Natural killer cell (primary cell): Measurements from ENCODE around the gene VAV1. TPM values are rescaled to one million over a fixed set of nuclear protein-coding genes. Genes with fewer than 3 reads are reported as not detected.

Experiments used
- ATAC-seq, 3 donors: fragments of 150-1000 bp in 2 of 3; fragments of 200-7000 bp in 1 of 3; cut with Tn5 transposase; 1 replicate in 1 of 3; 2 replicates in 2 of 3; pipeline ENCODE4 v1.10.0; 2021; ENCODE audit warnings: mild to moderate bottlenecking in 2 of 3, moderate library complexity in 2 of 3
- DNase-seq, 2 donors: peaks; one replicate each; pipeline versions ENCODE4 v3.0.0 to v3.0.0-alpha.2; 2013 to 2021; ENCODE audit warnings: mixed read lengths in 1 of 2
- H3K27ac ChIP-seq: one replicate; pipeline ENCODE4 v1.5.1; 2013; ENCODE audit warnings: mild to moderate bottlenecking, low read length
- H3K27me3 ChIP-seq: one replicate; pipeline ENCODE4 v1.6.1; 2013; ENCODE audit warnings: low read length; ENCODE audit not compliant: control insufficient read depth, insufficient read depth
- H3K36me3 ChIP-seq: one replicate; pipeline ENCODE4 v1.6.1; 2013; ENCODE audit warnings: low read length; ENCODE audit not compliant: control insufficient read depth, insufficient read depth
- H3K4me1 ChIP-seq: one replicate; pipeline ENCODE4 v1.6.1; 2013; ENCODE audit warnings: low read length; ENCODE audit not compliant: control insufficient read depth, insufficient read depth
- H3K4me3 ChIP-seq: one replicate; pipeline ENCODE4 v1.5.1; 2013; ENCODE audit warnings: low read length
- H3K9me3 ChIP-seq: one replicate; pipeline ENCODE4 v1.6.1; 2013; ENCODE audit warnings: low read length; ENCODE audit not compliant: control insufficient read depth, insufficient read depth
- H3K27ac Mint-ChIP-seq, 2 donors: one replicate each; pipeline ENCODE4 v1.8.0; 2022; ENCODE audit warnings: mild to moderate bottlenecking in 2 of 2, mixed read lengths in 2 of 2, moderate library complexity in 1 of 2
- H3K27me3 Mint-ChIP-seq, 2 donors: one replicate each; pipeline ENCODE4 v1.8.0; 2022; ENCODE audit warnings: low read depth in 2 of 2, mixed read lengths in 2 of 2
- H3K36me3 Mint-ChIP-seq: one replicate; pipeline ENCODE4 v1.8.0; 2022; ENCODE audit warnings: mixed read lengths
- H3K4me1 Mint-ChIP-seq, 2 donors: one replicate each; pipeline ENCODE4 v1.8.0; 2022; ENCODE audit warnings: mixed read lengths in 2 of 2
- H3K4me3 Mint-ChIP-seq: one replicate; pipeline ENCODE4 v1.8.0; 2022; ENCODE audit warnings: mild to moderate bottlenecking, moderate library complexity, mixed read lengths
- H3K9me3 Mint-ChIP-seq, 2 donors: one replicate each; pipeline ENCODE4 v1.8.0; 2022; ENCODE audit warnings: mixed read lengths in 2 of 2
- WGBS: methylation state at CpG from one replicate; pipeline ENCODE4 v1.1.7; 2013; ENCODE audit warnings: missing lambda C conversion rate; ENCODE audit not compliant: insufficient coverage; 5-methylcytosine and 5-hydroxymethylcytosine counted together
- intact Hi-C: fragments of 100-400 bp; cut with micrococcal nuclease; formaldehyde crosslinking; loops from one replicate; pipeline ENCODE4 v1.14.2; 2022
- total RNA-seq, 4 donors: library from RNA; stranded (reverse); fragments of 120-200 nt in 1 of 4; gene quantifications; one replicate each; pipeline versions ENCODE4 v1.2.3 to v1.2.4, GENCODE V29; 2013 to 2022
- TF ChIP-seq, protein P1 (sequence below): fragments of 200-600 bp; IDR thresholded peaks from one replicate; pipeline ENCODE4 v1.8.0; 2022; ENCODE audit warnings: antibody characterized with exemption

Gene VAV1
- total RNA-seq, 3 donors from 2014 or later (not counting 1 experiment from before 2014, with no cell fraction given), result 141 to 167 (median 164) TPM

DNA sequence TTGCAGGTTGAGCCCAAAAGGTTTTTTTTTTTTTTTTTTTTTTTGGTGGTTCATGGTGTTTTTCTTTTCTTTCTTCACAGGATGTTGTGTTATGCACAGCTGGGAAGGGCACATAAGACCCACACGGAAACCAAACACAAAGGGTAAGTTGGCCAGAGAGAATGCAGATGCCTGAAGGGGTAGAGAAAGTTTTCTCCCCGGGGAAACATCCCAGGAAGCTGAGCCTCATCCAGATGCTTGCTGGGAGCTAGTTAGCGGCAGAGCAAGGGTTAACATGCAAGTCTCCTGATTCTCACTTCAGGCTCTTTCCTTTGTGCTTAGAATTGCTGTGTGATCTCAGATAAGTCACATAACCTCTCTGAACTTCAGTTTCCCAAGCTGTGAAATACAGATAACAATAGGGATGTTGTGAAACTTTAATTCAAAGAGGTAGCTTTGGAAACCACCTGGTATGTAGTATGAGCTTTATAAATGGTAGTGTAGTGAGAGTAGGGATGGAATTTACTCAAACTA is 117.9 kb downstream of the VAV1 start:
- Histone ChIP-seq H3K27ac (peak overlapping the region; percentile 52), H3K4me1 (peaks cover 23% of the 10 kb centered on the region), H3K4me3 (no peak overlapping the region), H3K27me3 (no peaks in the 10 kb centered on the region), H3K36me3 (no peaks in the 10 kb centered on the region), H3K9me3 (peaks cover 4% of the 10 kb centered on the region)
- Mint-ChIP-seq H3K27me3 (peaks cover 0 to 8% of the 10 kb centered on the region in 2 donors), H3K4me1 (peaks cover 25 to 65% of the 10 kb centered on the region in 2 donors), H3K9me3 (peaks cover 5 to 8% of the 10 kb centered on the region in 2 donors), H3K36me3 (no peaks in the 10 kb centered on the region), H3K4me3 (peak overlapping the region; percentile 43), H3K27ac (peak overlapping the region; percentile 46 to 54)
- intact Hi-C loops, result no loop called here
- DNase-seq (peak in 1 of 2 donors; percentile 68), ATAC-seq (peak; percentile 49 to 66 (median 53))
- 25% methylated on average over 3 of the region's 3 CpGs for WGBS
- TF ChIP-seq, protein P1, sequence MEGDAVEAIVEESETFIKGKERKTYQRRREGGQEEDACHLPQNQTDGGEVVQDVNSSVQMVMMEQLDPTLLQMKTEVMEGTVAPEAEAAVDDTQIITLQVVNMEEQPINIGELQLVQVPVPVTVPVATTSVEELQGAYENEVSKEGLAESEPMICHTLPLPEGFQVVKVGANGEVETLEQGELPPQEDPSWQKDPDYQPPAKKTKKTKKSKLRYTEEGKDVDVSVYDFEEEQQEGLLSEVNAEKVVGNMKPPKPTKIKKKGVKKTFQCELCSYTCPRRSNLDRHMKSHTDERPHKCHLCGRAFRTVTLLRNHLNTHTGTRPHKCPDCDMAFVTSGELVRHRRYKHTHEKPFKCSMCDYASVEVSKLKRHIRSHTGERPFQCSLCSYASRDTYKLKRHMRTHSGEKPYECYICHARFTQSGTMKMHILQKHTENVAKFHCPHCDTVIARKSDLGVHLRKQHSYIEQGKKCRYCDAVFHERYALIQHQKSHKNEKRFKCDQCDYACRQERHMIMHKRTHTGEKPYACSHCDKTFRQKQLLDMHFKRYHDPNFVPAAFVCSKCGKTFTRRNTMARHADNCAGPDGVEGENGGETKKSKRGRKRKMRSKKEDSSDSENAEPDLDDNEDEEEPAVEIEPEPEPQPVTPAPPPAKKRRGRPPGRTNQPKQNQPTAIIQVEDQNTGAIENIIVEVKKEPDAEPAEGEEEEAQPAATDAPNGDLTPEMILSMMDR, result no peak

DNA sequence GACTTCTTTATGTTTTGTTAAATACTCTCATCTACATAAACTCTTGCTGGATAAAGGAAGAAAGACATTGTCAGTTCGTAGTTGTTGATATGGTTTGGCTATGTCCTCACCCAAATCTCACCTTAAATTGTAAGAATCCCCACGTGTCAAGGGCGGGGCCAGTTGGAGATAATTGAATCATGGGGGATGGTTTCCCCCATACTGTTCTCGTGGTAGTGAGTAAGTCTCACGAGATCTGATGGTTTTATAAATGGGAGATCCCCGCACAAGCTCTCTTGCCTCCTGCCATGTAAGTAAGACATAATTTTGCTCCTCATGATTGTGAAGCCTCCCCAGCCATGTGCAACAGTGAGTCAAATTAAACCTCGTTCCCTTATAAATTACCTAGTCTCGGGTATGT is 118.4 kb downstream of the VAV1 start:
- no peaks in the 10 kb centered on the region for H3K27me3 ChIP-seq
- ATAC-seq, result peak in 2 of 3 donors; percentile 44 to 47
- H3K36me3 Mint-ChIP-seq, result no peaks in the 10 kb centered on the region
- peaks cover 23% of the 10 kb centered on the region for H3K4me1 ChIP-seq
- H3K9me3 Mint-ChIP-seq, result peaks cover 5 to 8% of the 10 kb centered on the region in 2 donors
- H3K27ac Mint-ChIP-seq, result peak overlapping the region; percentile 46 to 54
- peak overlapping the region; percentile 52 for H3K27ac ChIP-seq
- peaks cover 0 to 8% of the 10 kb centered on the region in 2 donors for H3K27me3 Mint-ChIP-seq
- H3K9me3 ChIP-seq, result peaks cover 4% of the 10 kb centered on the region
- TF ChIP-seq, protein P1, result no peak
- H3K36me3 ChIP-seq, result no peaks in the 10 kb centered on the region
- peak in 1 of 2 donors; percentile 68 for DNase-seq
- intact Hi-C loops, result no loop called here
- peak overlapping the region; percentile 43 for H3K4me3 Mint-ChIP-seq
- H3K4me3 ChIP-seq, result no peak overlapping the region
- H3K4me1 Mint-ChIP-seq, result peaks cover 25 to 65% of the 10 kb centered on the region in 2 donors
- WGBS, result 56% methylated on average over 5 of the region's 8 CpGs

GRCh38 chr19:6891761-6892385 is 119.4 kb downstream of the VAV1 start:
- Histone ChIP-seq H3K27me3 (no peaks in the 10 kb centered on the region), H3K4me3 (no peak overlapping the region), H3K27ac (no peak overlapping the region), H3K4me1 (peaks cover 23% of the 10 kb centered on the region), H3K9me3 (peaks cover 4% of the 10 kb centered on the region), H3K36me3 (no peaks in the 10 kb centered on the region)
- Mint-ChIP-seq H3K27ac (peak overlapping the region; percentile 46 to 54), H3K4me1 (peaks cover 24 to 63% of the 10 kb centered on the region in 2 donors), H3K27me3 (peaks cover 0 to 8% of the 10 kb centered on the region in 2 donors), H3K4me3 (peak overlapping the region; percentile 10), H3K9me3 (peaks cover 5 to 8% of the 10 kb centered on the region in 2 donors), H3K36me3 (no peaks in the 10 kb centered on the region)
- 26% methylated on average over 6 of the region's 8 CpGs for WGBS
- ATAC-seq (peak in 1 of 3 donors; percentile 72), DNase-seq (peak in 1 of 2 donors; percentile 61)
- TF ChIP-seq, protein P1, result no peak
- intact Hi-C loops, result no loop called here
